ENCODE results near the gene PRRC2B. TPM values are rescaled to one million over a fixed set of nuclear protein-coding genes. Genes with fewer than 3 reads are reported as not detected.

PRRC2B gene
- total and polyA plus RNA-seq, 2 of the 8 experiments (the other 6 are each of a cell fraction or from before 2014, with no cell fraction given) = 37.3 to 249 TPM

DNA sequence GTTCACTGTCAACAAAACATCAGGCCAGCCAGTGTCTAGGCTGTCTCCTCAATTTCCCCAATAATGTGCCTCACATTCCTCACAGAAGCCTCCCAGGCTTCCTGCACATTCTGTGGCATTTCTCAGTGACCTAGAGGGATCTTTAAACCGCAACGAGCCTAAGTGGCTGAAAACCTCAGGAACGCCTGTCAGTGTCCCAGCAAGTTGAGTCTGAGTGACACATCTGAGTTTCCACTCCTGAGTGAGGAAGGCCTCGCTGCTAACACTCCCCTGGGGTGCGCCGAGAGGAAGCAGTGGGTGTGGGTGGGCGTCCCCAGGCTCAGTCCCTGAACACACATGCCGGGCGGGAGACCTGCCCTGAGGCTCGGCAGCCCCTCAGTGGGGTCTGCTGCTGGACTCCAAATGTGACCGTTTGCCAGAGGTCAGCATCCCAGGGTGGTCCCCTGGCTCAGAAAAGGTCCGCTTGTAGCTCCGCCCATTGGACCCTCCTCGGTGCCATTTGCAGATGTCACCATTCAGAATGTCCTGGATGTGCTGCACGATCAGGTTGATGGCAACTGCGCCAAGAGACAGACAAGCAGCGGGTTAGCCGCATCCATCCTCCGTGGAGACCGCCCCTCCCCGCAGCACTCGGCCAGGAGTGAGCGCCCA lies 130.9 kb downstream of the PRRC2B start:
- DNase-seq (ENCODE audit: low read depth in 1 of 2, low spot score in 2 of 2) (no peak), FAIRE-seq (no peak)
- no peak overlapping the region for H3K4ac ChIP-seq (replicated peaks; ENCODE audit: insufficient read length, low read depth, low read length)
- H2BK5ac ChIP-seq (ENCODE audit: low read depth, low read length) = no peak overlapping the region
- 0 out of 2 replicates have a peak, but pooled peaks cover 2% of the 10 kb centered on the region for H3K79me1 ChIP-seq (ENCODE audit: low read depth, low read length)
- H3K18ac ChIP-seq (ENCODE audit: extremely low read depth, low read length) = no peak overlapping the region
- H3K9ac ChIP-seq (replicated peaks in 1 of 4; ENCODE audit: extremely low read depth in 1 of 4, low read depth in 3 of 4, low read length in 3 of 4) = no peak overlapping the region
- no peak overlapping the region for H2AFZ ChIP-seq (ENCODE audit: low read length)
- no peaks in the 10 kb centered on the region for H3K9me3 ChIP-seq (ENCODE audit: insufficient read depth in 2 of 2, low read depth in 1 of 2, low read length in 1 of 2)
- no peak overlapping the region for H3K23ac ChIP-seq (ENCODE audit: insufficient read length)
- H2BK20ac ChIP-seq (ENCODE audit: low read length) = no peak overlapping the region
- H3K56ac ChIP-seq (replicated peaks; ENCODE audit: insufficient read length, low read depth, low read length) = no peak overlapping the region
- H4K91ac ChIP-seq (replicated peaks; ENCODE audit: insufficient read length, low read length) = no peak overlapping the region
- no peak overlapping the region for H2AK5ac ChIP-seq (ENCODE audit: low read depth, low read length)
- H3K14ac ChIP-seq (ENCODE audit: insufficient read length) = no peak overlapping the region
- peaks cover 5 to 9% of the 10 kb centered on the region in 2 experiments for H4K20me1 ChIP-seq (replicated peaks in 1 of 2; ENCODE audit: control insufficient read depth in 1 of 2, insufficient read depth in 2 of 2, low read length in 2 of 2)
- H3K27ac ChIP-seq (ENCODE audit: low read depth, low read length) = no peak overlapping the region
- H4K5ac ChIP-seq (ENCODE audit: insufficient read length, low read depth, low read length) = no peak overlapping the region
- H3K23me2 ChIP-seq (ENCODE audit: low read depth, low read length) = no peaks in the 10 kb centered on the region
- peaks cover 18 to 69% (median 45%) of the 10 kb centered on the region in 4 experiments; a peak in 7 of 8 replicates for H3K36me3 ChIP-seq (ENCODE audit: control insufficient read depth in 2 of 4, insufficient read depth in 4 of 4, low read length in 3 of 4)
- H3K4me3 ChIP-seq (ENCODE audit: extremely low read depth in 1 of 4, insufficient read depth in 2 of 4, low read depth in 3 of 4, low read length in 4 of 4) = no peak overlapping the region
- H3K4me2 ChIP-seq (ENCODE audit: insufficient read depth in 1 of 2, low read depth in 2 of 2, low read length in 2 of 2) = no peak overlapping the region
- no peak overlapping the region for H2BK120ac ChIP-seq (replicated peaks; ENCODE audit: low read depth, low read length)
- CTCF ChIA-PET (ENCODE audit: partially characterized antibody) = interaction anchor here (1.1 kb wide), 1 partner anchor 67 kb away, joined by 3 read pairs; no protein-coding TSS in a partner anchor
- POLR2A ChIA-PET (ENCODE audit: partially characterized antibody) = interaction anchor here (0.7 to 3.4 kb wide), 5 partner anchors 11 to 106 kb away, joined by 3 to 12 read pairs (median 3); no protein-coding TSS in a partner anchor
- H3K4me1 ChIP-seq (replicated peaks in 1 of 4; ENCODE audit: control insufficient read depth in 3 of 4, insufficient read depth in 4 of 4, low read length in 3 of 4) = no peaks in the 10 kb centered on the region; a peak in 2 of 7 replicates
- H2BK12ac ChIP-seq (ENCODE audit: low read depth, low read length) = no peak overlapping the region
- no peaks in the 10 kb centered on the region for H3K27me3 ChIP-seq (replicated peaks in 1 of 4; ENCODE audit: control insufficient read depth in 3 of 4, extremely low read depth in 1 of 4, insufficient read depth in 3 of 4, low read length in 3 of 4)
- no peak overlapping the region for H2BK15ac ChIP-seq (ENCODE audit: low read length)
- no peak overlapping the region for H4K8ac ChIP-seq (ENCODE audit: extremely low read depth, insufficient read depth, low read length)
- H3K79me2 ChIP-seq (ENCODE audit: control insufficient read depth in 1 of 2, insufficient read depth in 2 of 2, low read length in 2 of 2) = no peaks in the 10 kb centered on the region
- WGBS, 2 experiments (ENCODE audit: extremely low coverage in 1 of 2, insufficient coverage in 1 of 2, insufficient read length in 1 of 2, insufficient replicate concordance in 2 of 2, low coverage in 1 of 2, low lambda C conversion rate in 2 of 2, missing lambda C conversion rate in 1 of 2) = 97% methylated on average over 23 of the region's 23 CpGs; no CpG with 5 or more reads in 1 of the 2 experiments
- TF ChIP-seq EP300 (IDR thresholded peaks at IDR 0.05; ENCODE audit: borderline replicate concordance in 1 of 2, low read depth in 2 of 2, low read length in 2 of 2) (no peak), GTF2F1 (IDR thresholded peaks at IDR 0.05; ENCODE audit: borderline replicate concordance, low read depth, low read length) (no peak), SRF (IDR thresholded peaks at IDR 0.05; ENCODE audit: low read depth, low read length) (no peak), RXRA (IDR thresholded peaks at IDR 0.05; ENCODE audit: insufficient read depth, low read depth, low read length) (no peak), NANOG (IDR thresholded peaks at IDR 0.05; ENCODE audit: insufficient read depth, low read depth, low read length, poor library complexity, severe bottlenecking) (no peak), CBX8 (IDR thresholded peaks at IDR 0.05; ENCODE audit: borderline replicate concordance, low read depth, low read length) (no peak), POLR2A (IDR thresholded peaks at IDR 0.05; ENCODE audit: control extremely low read depth in 1 of 2, low read depth in 2 of 2, low read length in 2 of 2) (no peak)
- TF ChIP-seq, protein P1, sequence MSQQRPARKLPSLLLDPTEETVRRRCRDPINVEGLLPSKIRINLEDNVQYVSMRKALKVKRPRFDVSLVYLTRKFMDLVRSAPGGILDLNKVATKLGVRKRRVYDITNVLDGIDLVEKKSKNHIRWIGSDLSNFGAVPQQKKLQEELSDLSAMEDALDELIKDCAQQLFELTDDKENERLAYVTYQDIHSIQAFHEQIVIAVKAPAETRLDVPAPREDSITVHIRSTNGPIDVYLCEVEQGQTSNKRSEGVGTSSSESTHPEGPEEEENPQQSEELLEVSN (IDR thresholded peaks at IDR 0.05) = no peak
- TF ChIP-seq, protein P2, sequence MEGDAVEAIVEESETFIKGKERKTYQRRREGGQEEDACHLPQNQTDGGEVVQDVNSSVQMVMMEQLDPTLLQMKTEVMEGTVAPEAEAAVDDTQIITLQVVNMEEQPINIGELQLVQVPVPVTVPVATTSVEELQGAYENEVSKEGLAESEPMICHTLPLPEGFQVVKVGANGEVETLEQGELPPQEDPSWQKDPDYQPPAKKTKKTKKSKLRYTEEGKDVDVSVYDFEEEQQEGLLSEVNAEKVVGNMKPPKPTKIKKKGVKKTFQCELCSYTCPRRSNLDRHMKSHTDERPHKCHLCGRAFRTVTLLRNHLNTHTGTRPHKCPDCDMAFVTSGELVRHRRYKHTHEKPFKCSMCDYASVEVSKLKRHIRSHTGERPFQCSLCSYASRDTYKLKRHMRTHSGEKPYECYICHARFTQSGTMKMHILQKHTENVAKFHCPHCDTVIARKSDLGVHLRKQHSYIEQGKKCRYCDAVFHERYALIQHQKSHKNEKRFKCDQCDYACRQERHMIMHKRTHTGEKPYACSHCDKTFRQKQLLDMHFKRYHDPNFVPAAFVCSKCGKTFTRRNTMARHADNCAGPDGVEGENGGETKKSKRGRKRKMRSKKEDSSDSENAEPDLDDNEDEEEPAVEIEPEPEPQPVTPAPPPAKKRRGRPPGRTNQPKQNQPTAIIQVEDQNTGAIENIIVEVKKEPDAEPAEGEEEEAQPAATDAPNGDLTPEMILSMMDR (IDR thresholded peaks at IDR 0.05; ENCODE audit: control extremely low read depth in 1 of 3, insufficient read depth in 1 of 3, low read depth in 1 of 3, low read length in 3 of 3) = no peak

Data from H1 (cell line).